ENCODE results near the gene RCOR2.

The RCOR2 gene

GRCh38 chr11:63920126-63920938 lies 3.4 kb upstream of the RCOR2 start:
- Histone ChIP-seq H3K36me3 (ENCODE audit: insufficient read depth, low read depth, low read length) (no peaks in the 10 kb centered on the region), H3K27ac (ENCODE audit: low read length) (peak overlapping the region; percentile 94), H3K4me1 (ENCODE audit: insufficient read depth, low read length) (peaks cover 18% of the 10 kb centered on the region; the same call in 1 of the 2 replicates), H3K9ac (ENCODE audit: low read depth, low read length) (peak overlapping the region; percentile 93), H3K27me3 (ENCODE audit: insufficient read depth, low read length) (no peaks in the 10 kb centered on the region; the same call in 1 of the 2 replicates), H3K9me3 (ENCODE audit: insufficient read depth, low read depth, low read length) (no peaks in the 10 kb centered on the region), H3K4me3 (ENCODE audit: low read length) (peak overlapping the region; percentile 74)

DNA sequence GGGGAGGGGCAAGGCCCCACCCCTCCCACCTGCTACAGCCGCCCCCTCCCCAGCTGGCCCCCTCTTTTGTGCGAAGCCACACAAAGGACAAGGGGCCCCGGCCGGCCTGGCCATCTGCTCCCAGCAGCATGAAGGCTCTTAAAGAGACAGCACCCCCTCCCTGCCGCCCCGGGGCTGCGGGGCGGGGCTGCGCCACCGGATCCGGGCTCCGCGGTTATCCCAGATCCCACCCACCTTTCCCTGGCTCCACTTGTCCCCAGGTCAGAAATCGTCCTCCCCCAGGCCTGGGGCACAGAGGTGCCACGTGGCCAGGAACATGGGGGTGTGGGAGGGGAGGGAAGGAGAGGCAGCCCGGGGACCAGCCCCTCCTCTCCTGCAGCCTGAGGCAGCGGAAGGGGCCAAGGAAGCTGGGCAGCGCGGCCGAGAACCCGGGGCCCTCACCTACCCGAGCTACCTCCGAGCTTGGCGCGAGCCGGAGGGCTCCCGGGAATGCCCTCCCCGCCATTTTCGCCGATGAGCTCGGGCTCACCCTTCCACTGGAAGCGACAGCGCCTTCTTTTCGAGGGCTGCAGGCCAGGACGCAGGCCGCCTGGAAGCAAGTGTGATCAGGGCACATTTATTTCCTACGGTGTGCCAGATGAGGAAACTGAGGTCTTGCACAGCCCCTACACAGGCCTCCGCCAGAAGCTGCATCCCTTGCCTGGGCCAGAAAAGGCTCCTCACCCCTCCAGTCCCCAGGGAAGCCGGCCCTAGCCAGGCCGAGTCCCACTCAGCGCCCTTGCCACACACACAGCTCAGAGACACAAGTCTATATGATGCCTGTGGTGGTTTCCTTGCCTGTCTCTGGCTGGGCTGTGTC lies 2.5 kb upstream of the RCOR2 start:
- Histone ChIP-seq H3K9me3 (ENCODE audit: insufficient read depth, low read depth, low read length) (no peaks in the 10 kb centered on the region), H3K36me3 (ENCODE audit: insufficient read depth, low read depth, low read length) (peaks cover 7% of the 10 kb centered on the region; the same call in 1 of the 2 replicates), H3K27ac (ENCODE audit: low read length) (peak overlapping the region; percentile 100), H3K27me3 (ENCODE audit: insufficient read depth, low read length) (no peaks in the 10 kb centered on the region; the same call in 1 of the 2 replicates), H3K4me3 (ENCODE audit: low read length) (peak overlapping the region; percentile 74), H3K4me1 (ENCODE audit: insufficient read depth, low read length) (peaks cover 23% of the 10 kb centered on the region), H3K9ac (ENCODE audit: low read depth, low read length) (peak overlapping the region; percentile 93)

GRCh38 chr11:63918507-63919191 lies 1.7 kb upstream of the RCOR2 start:
- no peaks in the 10 kb centered on the region for H3K9me3 ChIP-seq (ENCODE audit: insufficient read depth, low read depth, low read length)
- peaks cover 23% of the 10 kb centered on the region for H3K4me1 ChIP-seq (ENCODE audit: insufficient read depth, low read length)
- H3K4me3 ChIP-seq (ENCODE audit: low read length), result peak overlapping the region; percentile 74
- no peaks in the 10 kb centered on the region; the same call in 1 of the 2 replicates for H3K27me3 ChIP-seq (ENCODE audit: insufficient read depth, low read length)
- peak overlapping the region; percentile 100 for H3K27ac ChIP-seq (ENCODE audit: low read length)
- peak overlapping the region; percentile 93 for H3K9ac ChIP-seq (ENCODE audit: low read depth, low read length)
- H3K36me3 ChIP-seq (ENCODE audit: insufficient read depth, low read depth, low read length), result peaks cover 16% of the 10 kb centered on the region

DNA sequence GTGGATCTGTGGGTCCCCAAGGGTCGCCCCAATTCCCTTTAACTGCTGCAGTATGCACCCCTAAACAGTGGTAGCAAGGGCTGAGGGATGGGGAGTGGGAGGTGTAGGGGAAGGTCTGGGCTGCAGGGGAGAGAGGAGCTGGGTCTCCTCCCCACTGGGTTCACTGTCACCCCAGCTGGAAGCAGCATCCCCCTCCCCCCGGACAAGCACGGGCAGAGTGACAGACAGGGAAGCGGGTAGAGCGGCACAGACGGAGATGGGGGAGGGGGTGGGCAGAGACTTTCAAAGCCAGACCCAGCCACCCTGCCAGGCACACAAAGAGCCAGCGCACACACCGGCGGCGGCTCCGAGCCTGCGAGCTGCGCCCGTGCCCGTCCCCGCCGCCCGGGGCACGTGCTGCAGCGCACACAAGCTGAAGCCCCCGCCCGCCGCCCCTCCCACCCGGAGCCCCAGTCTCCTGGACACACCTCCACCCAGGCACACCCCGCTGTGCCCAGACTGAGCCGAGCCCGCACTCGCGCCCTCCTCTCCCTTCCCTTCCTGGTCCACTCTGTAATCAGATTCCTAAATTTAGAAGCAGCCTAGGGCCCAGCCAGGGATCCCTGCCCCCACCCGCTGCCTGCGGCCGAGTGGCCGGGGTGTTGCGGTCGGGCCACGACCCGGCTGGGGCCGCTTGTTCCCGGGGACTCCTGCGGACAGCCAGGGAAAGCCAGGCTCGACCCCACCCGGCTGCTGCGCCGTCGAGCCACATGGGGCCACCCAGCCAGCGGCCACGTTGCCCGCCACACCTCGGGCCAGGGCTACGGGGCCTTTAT lies 935 bp upstream of the RCOR2 start:
- H3K9me3 ChIP-seq (ENCODE audit: insufficient read depth, low read depth, low read length), result no peaks in the 10 kb centered on the region
- H3K4me3 ChIP-seq (ENCODE audit: low read length), result peak overlapping the region; percentile 74
- peaks cover 23% of the 10 kb centered on the region for H3K4me1 ChIP-seq (ENCODE audit: insufficient read depth, low read length)
- H3K9ac ChIP-seq (ENCODE audit: low read depth, low read length), result peak overlapping the region; percentile 93
- no peaks in the 10 kb centered on the region for H3K27me3 ChIP-seq (ENCODE audit: insufficient read depth, low read length)
- H3K36me3 ChIP-seq (ENCODE audit: insufficient read depth, low read depth, low read length), result peaks cover 19% of the 10 kb centered on the region
- H3K27ac ChIP-seq (ENCODE audit: low read length), result peak overlapping the region; percentile 100

- H3K4me1 ChIP-seq (ENCODE audit: insufficient read depth, low read length), result peaks cover 23% of the 10 kb centered on the region
These were observed 765 bp downstream of the RCOR2 start for GRCh38 chr11:63915961-63916836.

GRCh38 chr11:63914896-63915691 lies 1.9 kb downstream of the RCOR2 start:
- Histone ChIP-seq H3K9me3 (ENCODE audit: insufficient read depth, low read depth, low read length) (no peaks in the 10 kb centered on the region), H3K36me3 (ENCODE audit: insufficient read depth, low read depth, low read length) (peaks cover 28% of the 10 kb centered on the region), H3K4me1 (ENCODE audit: insufficient read depth, low read length) (peaks cover 25% of the 10 kb centered on the region), H3K4me3 (ENCODE audit: low read length) (peak overlapping the region; percentile 94), H3K27ac (ENCODE audit: low read length) (no peak overlapping the region), H3K27me3 (ENCODE audit: insufficient read depth, low read length) (no peaks in the 10 kb centered on the region), H3K9ac (ENCODE audit: low read depth, low read length) (peak overlapping the region; percentile 59; the same call in 1 of the 2 replicates)

More at GRCh38 chr11:63915961-63916836, 765 bp downstream of the RCOR2 start:
- H3K27me3 ChIP-seq (ENCODE audit: insufficient read depth, low read length), result no peaks in the 10 kb centered on the region
- H3K4me3 ChIP-seq (ENCODE audit: low read length), result peak overlapping the region; percentile 94
- peak overlapping the region; percentile 94 for H3K9ac ChIP-seq (ENCODE audit: low read depth, low read length)
- peaks cover 28% of the 10 kb centered on the region for H3K36me3 ChIP-seq (ENCODE audit: insufficient read depth, low read depth, low read length)
- H3K9me3 ChIP-seq (ENCODE audit: insufficient read depth, low read depth, low read length), result no peaks in the 10 kb centered on the region
- H3K27ac ChIP-seq (ENCODE audit: low read length), result peak overlapping the region; percentile 49

GRCh38 chr11:63913866-63914830 lies 2.8 kb downstream of the RCOR2 start:
- Histone ChIP-seq H3K4me3 (ENCODE audit: low read length) (peak overlapping the region; percentile 94; the same call in 1 of the 2 replicates), H3K9me3 (ENCODE audit: insufficient read depth, low read depth, low read length) (no peaks in the 10 kb centered on the region), H3K27ac (ENCODE audit: low read length) (no peak overlapping the region), H3K36me3 (ENCODE audit: insufficient read depth, low read depth, low read length) (peaks cover 29% of the 10 kb centered on the region), H3K4me1 (ENCODE audit: insufficient read depth, low read length) (peaks cover 27% of the 10 kb centered on the region), H3K27me3 (ENCODE audit: insufficient read depth, low read length) (no peaks in the 10 kb centered on the region), H3K9ac (ENCODE audit: low read depth, low read length) (no peak overlapping the region)

DNA sequence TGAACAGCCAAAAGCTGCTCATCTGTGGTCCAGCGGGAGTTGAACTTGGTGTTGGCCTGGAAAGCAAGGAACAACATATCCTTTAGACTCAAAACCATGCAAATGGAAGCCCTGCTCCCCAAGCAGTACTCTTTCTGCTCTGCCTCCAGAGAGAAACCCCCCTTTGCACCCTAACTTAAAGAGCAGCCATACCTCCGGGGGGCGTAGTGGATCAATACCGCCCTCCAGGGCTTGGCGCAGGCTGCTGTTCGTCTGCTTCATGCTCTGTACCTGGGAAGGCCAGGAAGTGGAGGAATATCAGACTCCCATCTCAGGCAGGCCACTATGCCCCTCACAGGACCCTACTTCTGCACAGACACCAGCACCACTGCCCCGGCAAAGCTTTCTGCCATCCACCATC lies 4.3 kb downstream of the RCOR2 start:
- no peak overlapping the region for H3K4me3 ChIP-seq (ENCODE audit: low read length)
- no peak overlapping the region for H3K27ac ChIP-seq (ENCODE audit: low read length)
- H3K27me3 ChIP-seq (ENCODE audit: insufficient read depth, low read length), result no peaks in the 10 kb centered on the region
- H3K9ac ChIP-seq (ENCODE audit: low read depth, low read length), result no peak overlapping the region
- H3K9me3 ChIP-seq (ENCODE audit: insufficient read depth, low read depth, low read length), result no peaks in the 10 kb centered on the region
- H3K36me3 ChIP-seq (ENCODE audit: insufficient read depth, low read depth, low read length), result peaks cover 41% of the 10 kb centered on the region
- peaks cover 28% of the 10 kb centered on the region for H3K4me1 ChIP-seq (ENCODE audit: insufficient read depth, low read length)

DNA sequence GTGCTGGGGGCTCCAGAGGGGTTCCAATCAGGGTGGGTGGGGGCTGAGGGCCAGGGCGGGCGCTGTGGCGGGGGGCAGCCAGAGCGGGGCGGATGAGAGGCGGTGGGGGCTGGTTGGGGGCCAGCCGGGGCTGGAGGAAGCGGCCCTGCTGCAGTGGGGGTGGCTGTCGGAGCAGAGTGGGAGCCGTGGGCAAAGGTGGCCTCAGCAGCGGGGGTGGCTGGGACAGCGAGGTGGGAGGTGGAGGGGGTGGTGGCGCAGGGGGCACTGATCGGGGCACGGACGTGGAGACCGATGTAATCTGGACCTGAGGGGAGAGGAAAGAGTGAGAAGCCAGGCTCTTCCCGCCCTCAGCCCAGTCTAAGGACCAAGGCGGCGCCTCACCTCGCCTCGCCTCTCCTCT lies 5.1 kb downstream of the RCOR2 start:
- no peak overlapping the region for H3K27ac ChIP-seq (ENCODE audit: low read length)
- no peak overlapping the region for H3K4me3 ChIP-seq (ENCODE audit: low read length)
- peaks cover 32% of the 10 kb centered on the region for H3K4me1 ChIP-seq (ENCODE audit: insufficient read depth, low read length)
- peaks cover 45% of the 10 kb centered on the region for H3K36me3 ChIP-seq (ENCODE audit: insufficient read depth, low read depth, low read length)
- no peaks in the 10 kb centered on the region for H3K9me3 ChIP-seq (ENCODE audit: insufficient read depth, low read depth, low read length)
- no peak overlapping the region for H3K9ac ChIP-seq (ENCODE audit: low read depth, low read length)
- no peaks in the 10 kb centered on the region for H3K27me3 ChIP-seq (ENCODE audit: insufficient read depth, low read length)

Data from iPS-20b (cell line).